ENCODE results near the gene SRGAP2C.
"Not testable (repeated sequence)": the region's sequence is repeated elsewhere in the genome, so short reads cannot be mapped to it uniquely, and the experiment has no call there.

The SRGAP2C gene

DNA sequence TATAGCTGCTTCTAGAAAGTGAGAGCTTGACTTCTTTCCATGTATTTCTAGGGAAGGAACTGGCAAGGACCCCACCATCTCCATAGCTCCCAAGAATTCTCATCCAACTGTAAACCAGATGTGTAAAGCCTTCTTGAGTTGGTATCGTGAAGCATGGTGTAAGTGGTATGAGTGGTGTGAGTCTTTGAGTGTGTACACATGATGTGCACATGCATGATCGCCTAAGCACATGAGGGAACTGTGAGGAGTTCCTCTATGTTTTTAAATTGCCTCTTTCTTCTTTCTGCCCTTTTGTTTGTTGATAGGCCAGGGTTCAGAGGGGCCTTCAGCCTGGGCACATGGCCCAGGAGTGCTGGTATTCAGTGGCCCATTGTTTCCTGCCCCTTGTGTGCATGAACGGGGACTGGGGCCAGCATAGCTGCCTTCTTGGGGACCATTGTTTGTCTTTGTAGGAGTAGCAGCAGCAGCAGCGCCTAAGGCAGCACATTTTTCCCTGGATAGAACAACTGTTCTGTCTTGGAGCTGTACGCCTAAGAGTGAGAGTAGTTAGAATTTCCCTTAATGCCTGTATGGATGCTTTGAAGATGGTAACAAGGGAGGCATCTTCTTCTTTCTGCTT lies 96.0 kb downstream of the SRGAP2C start:
- not testable (repeated sequence) for DNase-seq (ENCODE audit: low spot score)

DNA sequence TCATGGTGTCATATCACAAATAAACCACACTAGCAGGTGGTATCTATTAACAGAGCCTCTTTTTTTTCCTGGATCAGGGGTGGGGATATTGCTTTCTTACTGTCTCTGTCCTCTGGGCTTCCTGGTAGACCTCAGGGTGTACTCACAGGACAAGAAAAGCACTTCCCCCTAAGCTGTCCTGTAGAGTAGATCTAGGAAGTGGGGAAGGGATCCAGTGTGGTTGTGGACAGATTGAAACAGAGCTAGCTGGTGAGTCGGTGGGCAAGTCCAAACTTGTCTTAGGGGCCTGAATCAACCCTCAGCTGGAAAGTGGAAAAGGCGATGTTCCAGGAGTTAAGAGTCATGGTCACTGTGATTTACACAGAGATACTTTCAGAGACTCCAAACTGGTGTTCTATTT lies 96.7 kb downstream of the SRGAP2C start:
- not testable (repeated sequence) for DNase-seq (ENCODE audit: low spot score)

DNA sequence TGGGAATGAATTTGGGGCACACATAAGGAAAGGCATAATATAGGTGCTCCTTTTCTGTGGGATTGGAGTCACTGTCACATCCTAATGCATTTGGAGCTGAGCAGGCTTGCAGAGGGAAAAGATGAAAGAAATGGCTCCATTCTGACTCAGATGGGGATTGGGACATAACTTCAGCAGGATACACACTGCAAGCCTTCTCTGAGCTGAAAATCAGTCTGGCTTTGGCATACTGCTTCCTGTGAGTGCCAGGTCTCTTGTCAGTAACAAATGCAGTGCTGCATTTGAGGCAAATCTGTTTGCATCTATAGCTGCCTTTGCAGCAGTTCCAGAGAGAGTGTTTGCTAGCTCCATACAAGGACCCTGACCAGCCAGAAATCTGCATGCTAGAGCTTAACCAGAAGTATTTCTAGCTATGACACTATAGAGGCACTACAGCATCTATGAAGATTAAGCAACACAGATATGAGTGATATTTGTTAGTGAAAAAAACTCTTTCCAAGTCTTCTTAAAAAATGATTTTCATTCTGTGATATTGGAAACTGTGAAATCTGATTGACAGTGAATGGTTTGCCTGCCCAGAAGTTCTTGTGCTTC lies 98.9 kb downstream of the SRGAP2C start:
- DNase-seq (ENCODE audit: low spot score): not testable (repeated sequence)

DNA sequence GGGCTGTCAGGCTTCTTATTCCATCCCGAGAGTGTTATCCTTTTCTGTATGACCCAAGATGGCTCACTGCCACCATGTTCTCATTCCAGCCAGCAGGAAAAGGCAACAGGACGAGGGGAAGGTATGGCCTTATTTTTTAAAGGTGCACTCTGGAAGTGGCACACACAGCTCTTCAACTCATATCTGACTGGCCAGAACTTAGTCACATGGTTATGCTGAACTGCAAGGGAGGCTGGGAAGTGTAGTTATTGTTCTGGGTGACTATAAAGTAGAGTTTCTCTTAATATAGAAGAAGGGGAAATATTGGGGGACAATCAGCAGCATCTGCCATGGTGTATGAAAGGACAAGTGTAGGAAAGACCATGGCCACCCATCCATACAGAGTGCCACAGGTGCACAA lies 107.8 kb downstream of the SRGAP2C start:
- DNase-seq (ENCODE audit: low spot score): not testable (repeated sequence)

- not testable (repeated sequence) for DNase-seq (ENCODE audit: low spot score)
These were observed 108.8 kb downstream of the SRGAP2C start for GRCh38 chr1:121293263-121294204.

DNA sequence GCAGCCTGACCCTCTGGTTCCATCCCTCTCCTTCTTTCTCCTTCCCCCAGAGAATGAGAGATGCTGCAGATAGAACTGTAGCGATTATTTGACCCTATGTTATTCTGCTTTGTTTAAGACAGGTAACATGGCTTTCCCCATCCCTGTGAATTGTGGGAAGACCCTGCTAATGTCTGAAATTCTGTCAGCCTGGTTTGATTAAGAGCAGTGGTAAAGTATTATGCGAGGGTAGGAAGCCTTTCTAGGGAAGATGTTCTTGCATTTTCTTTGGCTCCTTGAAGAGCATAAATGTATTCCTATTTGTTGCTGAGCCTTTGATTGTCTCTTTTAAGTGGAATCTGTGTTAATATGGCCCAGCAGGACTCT lies 109.4 kb downstream of the SRGAP2C start:
- not testable (repeated sequence) for DNase-seq (ENCODE audit: low spot score)

GRCh38 chr1:121296563-121296962 lies 111.8 kb downstream of the SRGAP2C start:
- DNase-seq (ENCODE audit: low spot score): not testable (repeated sequence)

DNA sequence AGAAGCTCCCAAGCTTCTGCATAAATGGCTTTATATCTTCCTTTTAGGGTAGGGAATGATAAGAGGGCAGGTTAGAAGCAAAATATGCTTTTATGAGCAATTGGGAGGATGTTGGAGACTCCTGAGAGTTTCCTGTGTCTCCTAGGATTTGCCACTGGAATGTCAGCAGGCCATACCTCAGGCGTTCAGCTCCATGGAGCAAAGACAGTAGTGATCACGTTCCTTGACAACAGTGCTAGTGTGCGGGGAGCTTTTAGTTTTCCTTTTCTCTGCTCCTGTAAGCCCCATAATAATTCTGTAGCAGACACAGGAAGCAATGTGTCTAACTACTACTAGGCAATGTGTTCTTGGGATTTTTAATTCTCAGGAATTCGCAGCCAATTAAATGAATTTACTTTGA lies 113.8 kb downstream of the SRGAP2C start:
- DNase-seq (ENCODE audit: low spot score): not testable (repeated sequence)

- DNase-seq (ENCODE audit: low spot score): not testable (repeated sequence)
These were observed 114.9 kb downstream of the SRGAP2C start for GRCh38 chr1:121299514-121300149.

GRCh38 chr1:121301876-121302275 lies 117.1 kb downstream of the SRGAP2C start:
- DNase-seq (ENCODE audit: low spot score): not testable (repeated sequence)

DNA sequence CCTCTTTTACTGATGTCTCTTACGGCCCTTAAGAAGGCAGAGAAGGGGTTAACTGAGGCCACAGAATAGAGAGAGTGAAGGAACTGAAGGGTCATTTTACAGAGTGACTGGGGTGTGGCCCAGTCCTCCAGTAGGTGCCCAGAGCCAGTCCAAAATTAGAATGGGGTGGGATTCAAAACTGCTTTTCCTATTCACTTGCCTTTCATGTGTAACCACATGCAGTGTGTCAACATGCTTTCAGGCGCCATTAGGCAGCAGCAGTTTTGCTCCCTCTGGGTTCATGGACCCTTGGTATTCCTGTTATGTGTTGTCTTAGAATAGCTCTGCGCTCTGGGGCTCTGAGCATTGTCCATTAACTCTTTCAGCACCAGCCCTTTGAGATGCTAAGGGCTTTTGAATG lies 123.0 kb downstream of the SRGAP2C start:
- DNase-seq (ENCODE audit: low spot score): not testable (repeated sequence)

DNA sequence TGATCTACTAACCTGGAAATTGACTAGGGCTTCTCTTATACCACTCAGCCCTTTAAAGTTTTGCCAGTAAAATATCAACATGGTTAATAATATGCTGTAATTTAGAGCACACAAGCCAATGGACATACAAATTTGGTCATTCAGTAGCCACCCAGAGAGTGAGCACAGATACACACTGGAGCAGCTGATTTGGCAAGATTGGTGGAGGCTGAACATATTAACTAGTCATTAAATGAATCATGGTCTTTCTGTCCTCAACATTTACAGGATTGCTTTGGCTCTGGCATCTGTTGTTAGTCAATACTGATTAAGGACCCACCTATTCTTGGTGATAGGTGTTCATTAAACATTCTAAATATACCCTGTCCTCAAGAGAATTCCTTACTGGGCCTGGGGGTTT lies 130.7 kb downstream of the SRGAP2C start:
- DNase-seq (ENCODE audit: low spot score): not testable (repeated sequence)

- DNase-seq (ENCODE audit: low spot score): not testable (repeated sequence)
These were observed 131.3 kb downstream of the SRGAP2C start for GRCh38 chr1:121316081-121316480.

DNA sequence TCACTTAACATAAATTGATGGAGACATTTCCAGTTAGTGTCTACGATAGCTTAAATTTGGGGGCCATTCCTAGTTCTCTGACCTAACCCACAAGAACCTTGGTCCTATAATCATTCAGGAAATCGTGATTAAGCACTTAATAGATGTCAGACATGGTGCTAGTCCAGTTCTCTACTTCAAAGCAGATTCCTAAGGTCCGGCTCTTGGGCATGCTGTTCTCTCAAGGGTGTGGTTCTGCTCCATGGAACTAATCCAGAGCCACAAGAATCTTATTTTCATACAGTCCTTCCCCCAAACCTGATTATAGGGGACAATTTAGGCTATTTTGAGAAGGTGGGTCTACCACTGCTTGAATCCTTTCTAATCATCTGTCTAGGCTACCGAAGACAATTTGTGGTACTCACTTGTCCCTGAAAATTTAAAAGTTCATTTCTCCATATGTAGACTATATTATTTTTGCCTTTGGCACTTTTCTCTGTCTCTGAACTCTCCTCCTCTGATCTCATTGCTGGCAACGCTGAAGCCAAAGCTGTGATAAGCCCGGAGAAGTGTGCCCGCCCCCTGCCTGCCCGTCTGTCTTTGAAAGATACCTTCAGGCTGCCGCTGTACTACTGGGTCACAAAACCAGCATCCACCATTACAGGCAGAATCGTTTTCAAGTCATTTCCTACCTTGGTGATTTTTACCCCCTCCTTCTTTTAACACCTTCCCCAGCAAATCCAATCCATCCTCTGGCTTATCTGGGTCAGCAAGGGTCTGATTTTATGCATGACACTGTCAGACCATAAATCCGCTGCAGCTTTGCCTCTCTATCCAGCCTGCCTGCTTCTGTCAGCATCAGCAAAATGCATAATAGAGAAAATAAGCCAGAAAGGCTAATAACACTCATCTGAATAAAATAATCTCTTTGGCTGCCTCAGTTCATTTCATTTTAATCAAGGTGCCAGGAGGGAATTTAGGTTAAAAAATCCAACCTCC lies 133.0 kb downstream of the SRGAP2C start:
- not testable (repeated sequence) for DNase-seq (ENCODE audit: low spot score)

DNA sequence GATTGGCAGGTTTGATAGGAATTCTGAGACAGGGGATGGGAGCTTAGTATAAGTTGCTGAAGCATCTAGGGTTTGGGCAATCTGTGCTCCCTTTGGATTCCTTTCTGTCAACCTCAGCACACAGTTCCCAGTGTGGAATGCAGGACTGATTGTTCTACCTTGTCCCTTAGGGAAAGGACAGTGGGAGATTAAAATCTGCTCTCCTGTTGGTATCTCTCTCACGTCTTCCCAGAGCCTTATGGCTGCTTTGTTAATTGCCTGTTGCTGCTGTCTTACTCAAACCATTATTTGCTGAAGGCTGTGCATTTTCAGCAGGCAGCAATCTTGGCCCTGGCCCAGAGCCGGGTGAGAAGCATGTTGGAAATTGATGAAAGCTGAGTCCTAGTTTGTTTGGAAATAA lies 133.9 kb downstream of the SRGAP2C start:
- not testable (repeated sequence) for DNase-seq (ENCODE audit: low spot score)

DNA sequence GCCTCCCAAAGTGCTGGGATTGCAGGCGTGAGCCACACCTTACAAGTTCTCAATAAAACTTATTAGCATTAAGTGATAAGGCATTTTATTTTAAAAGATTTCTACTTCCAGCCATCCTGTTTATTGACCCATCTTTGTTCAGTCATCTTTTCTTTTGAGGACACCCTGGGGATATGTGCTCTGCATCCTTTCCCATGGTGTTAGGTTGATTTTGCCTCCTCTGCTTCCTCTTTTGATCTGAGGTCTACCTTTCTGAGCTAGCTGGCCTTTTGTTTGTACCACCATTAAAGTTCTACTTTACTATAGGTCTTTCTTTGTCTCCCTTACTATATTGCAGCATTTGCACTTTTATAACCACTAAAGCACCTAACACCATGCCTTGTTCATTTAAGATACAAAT lies 136.9 kb downstream of the SRGAP2C start:
- DNase-seq (ENCODE audit: low spot score): not testable (repeated sequence)

DNA sequence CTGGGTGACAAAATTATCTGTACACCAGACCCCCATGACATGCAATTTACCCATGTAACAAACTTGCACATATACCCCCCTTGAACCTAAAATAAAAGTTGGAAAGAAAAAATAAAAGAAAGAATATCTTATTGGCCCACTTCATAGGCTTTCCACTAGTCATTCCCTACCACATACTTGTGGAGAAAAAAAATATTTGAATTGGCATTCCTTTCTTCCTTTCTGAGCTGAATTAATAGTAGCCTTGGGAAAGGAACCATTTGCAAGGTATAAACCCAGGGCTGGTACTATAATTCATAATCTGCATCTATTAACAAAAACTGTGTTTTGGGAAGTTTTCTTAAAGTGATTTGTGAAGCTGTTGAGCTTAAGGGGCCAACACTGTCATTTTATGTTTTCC lies 140.0 kb downstream of the SRGAP2C start:
- DNase-seq (ENCODE audit: low spot score): not testable (repeated sequence)

DNA sequence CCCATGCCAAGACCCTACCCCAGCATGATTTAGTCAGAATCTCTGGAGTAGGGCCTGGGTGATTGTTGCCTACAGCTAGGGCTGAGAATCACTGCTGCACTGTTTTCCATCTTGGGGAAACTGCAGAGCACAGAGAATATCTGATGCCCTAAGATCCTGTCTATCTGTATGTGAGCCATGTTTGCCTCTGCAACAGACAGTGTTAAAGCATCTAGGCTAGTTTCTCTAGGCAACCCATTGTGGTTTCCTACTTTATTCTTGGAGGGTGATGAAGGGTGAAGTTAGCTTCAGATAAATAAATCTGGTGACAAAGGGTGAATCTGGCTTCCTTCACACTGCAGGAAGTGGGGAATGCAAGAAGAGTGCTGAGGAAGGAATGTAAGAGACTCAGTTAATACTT lies 147.4 kb downstream of the SRGAP2C start:
- not testable (repeated sequence) for DNase-seq (ENCODE audit: low spot score)

DNA sequence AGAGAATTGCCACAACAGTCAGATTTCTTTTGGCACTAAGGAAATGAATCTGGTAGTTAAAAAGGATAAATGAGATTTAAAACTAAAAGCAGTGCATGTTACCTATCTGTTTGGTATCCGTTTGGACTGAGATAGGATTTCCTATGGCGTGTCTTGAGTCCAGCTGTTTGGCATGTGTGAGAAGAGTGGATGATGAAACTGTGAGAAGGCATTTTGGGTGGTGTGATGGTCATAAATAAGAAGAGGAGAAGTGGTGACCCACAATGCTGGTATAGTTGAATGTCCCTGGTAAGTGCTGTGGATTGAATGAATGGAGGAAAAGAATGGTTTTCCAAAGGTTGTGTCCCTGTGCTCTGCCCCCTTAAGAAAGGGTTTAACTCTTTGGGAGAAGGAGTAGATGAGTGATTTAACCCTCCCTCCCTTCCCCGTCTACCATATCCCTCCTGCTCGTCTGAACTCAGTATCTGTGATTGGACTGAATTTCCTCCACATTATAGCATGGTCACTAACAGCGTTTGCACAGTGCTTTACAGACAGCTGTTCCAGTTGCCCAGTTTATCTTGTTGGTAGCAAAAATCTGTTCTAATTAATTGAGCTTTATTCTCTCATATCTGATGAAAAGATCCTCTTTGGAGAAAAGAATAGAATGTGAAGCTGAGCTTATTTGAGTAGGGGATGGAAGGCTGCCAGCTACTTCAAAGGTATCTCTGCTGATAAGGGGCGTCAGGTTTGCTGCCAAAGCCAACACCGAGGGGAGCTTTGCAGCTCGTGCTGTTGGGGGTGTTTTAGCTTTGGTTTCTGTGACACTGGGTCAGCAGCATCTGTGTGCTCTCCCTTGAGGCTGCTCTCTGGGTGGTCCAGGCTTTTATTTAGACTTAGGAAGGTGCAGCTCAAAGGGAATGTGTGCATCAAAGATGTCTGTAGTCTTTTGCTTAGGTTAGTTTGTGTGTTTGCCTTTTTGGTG lies 148.1 kb downstream of the SRGAP2C start:
- not testable (repeated sequence) for DNase-seq (ENCODE audit: low spot score)

DNA sequence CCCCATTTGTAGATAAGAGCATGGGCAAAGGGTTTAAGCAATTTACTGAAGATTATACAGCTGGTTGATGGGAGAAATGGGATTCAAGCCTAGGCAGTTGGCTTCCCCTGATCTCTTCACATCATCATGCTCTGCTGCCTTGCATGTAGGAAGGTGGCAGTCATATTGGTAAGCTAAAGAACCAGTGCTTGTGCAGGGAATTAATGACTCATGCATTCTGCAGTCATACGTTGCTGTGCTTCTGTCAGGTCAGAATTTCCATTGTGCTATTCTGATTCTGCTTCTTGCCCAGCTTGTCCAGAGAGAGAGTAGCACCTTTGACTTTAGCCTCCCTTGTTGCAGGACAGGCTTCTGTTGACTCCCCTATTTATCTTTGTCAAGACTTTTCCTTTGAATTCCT lies 153.2 kb downstream of the SRGAP2C start:
- not testable (repeated sequence) for DNase-seq (ENCODE audit: low spot score)
